Nucleus accumbens (tissue), 56 donors: ENCODE data around the gene MRPL34.
A peak's percentile ranks its signal among the peaks of the same experiment; 100 is the strongest.

Source experiments
- DNase-seq, 56 donors: peaks; one replicate each; lab custom pipeline; 2025; lab: John Stamatoyannopoulos, UW

MRPL34 gene

DNA sequence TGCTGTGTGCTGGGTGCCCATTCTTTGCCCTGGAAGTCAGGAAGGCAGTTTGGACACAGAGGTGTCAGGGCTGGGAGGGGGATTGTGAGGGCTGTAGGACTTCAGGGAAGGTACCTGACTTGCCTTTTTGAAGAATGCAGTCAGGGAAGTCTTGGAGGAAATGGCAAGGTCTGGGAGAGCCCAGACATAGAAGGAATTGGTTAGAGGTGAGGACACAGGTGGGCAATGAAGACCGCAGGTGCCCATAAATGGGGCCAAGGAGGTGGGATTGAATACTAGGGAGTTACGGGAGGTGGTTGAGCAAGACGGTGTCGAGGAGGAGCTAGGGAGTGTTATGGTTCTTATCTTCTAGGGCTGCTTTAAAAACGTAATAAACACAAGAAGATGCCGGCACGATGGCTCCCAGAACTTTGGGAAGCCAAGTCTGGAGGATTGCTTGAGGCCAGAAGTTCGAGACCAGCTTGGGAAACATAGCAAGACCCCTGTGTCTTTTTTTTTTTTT is 2.3 kb downstream of the MRPL34 start:
- DNase-seq = no peak

DNA sequence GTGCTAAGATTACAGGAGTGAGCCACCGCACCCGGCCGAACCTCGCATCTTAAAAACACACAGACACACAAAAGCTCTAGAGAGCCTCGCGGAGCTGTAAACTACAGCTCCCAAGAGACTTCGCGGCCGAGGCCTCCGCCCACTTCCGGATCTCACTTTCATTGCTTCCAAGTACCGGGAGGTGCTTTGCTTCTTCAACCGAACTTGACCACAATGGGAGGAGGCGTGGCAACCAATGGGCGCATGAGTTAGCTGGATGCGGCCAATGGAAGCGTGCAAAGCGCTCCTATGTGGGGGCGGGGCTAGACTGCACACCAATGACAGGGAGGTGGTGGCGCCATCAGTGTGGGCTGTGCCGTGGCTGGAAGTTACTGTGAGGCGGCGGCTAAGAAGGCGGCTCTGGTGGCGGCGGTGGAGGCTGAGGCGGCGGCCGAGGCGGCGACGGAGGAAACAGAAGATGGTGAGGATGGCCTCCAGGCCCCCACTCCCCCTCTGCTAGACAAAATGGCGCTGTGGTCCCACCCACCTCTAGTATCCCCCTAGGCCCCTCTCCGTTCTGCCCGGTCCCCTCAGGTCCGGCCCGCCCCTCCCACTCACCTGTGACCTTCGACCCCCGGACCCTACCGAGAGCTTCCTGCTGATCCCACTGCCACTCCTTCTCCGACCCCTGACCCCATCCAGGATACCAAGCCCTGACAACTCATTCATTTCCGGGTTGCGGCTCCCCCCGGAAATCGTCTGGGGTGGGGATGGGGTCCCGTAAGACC is 3.7 kb downstream of the MRPL34 start, which contains the start of gene DDA1:
TSS of gene DDA1 (plus strand) at position 366 of the 767 bp plus-strand sequence. CDS start at position 458, 92 bp downstream.
- DNase-seq = peak; percentile 82 to 100 (median 99)

DNA sequence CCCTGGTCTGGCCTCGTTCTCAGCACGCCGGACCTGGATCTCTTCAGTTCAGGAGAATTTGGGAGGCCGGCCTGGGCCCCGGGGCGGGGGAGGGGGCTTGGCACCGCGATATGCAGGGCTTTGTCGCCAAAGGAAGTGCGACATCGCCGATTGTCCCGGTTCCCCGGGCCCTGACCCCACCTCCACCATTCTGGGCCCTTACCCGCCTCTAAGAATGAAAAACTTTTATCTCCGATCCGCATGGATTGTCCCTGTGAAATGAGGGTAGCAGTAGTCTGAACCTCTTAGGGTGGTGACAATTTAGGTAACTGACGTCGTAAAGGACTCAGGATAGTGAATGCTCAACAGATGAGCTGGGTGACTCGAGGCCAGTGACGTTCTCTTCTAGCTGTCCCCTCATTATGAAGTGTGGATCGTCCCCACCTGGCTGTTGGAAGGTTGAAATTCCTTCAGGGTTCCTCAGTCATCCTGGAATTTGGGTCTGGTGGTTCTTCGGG is 4.3 kb downstream of the MRPL34 start:
- peak in 4 of 56 donors; percentile 42 to 51 (median 46) for DNase-seq

DNA sequence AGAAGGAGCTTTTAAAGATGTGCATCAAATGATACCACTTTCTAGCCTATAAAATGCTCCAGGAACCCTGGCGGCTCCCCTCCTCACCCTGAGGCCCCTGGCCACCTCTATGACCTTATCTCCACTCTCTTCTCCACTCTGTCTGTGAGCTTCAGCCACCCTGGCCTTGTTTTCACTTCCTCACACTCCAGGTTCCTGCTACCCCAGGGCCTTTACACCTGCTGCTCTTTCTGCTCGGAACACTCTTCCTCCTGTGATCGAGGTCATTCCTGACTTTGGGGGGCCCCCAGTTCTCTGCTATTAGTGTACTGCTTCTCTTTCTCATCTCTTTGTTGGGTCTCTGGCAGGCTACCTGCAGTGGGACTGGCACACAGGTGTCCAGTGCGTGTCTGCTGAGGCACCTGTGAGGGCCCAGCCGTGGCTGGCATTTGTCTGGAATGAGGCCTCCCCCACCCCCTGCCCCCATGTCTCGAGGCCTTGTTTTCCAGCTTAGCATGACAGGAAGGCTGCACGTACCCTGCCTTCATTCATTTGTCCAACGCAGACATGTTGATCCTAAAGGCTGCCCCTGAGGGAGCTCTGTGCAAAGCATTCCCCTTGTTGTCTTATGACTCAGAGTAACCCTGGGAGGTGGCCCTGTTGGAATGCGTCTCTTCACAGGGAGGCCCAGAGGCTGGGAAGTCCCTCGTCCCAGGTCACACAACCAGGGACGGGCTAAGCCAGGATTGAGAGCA is 6.0 kb downstream of the MRPL34 start:
- no peak for DNase-seq

DNA sequence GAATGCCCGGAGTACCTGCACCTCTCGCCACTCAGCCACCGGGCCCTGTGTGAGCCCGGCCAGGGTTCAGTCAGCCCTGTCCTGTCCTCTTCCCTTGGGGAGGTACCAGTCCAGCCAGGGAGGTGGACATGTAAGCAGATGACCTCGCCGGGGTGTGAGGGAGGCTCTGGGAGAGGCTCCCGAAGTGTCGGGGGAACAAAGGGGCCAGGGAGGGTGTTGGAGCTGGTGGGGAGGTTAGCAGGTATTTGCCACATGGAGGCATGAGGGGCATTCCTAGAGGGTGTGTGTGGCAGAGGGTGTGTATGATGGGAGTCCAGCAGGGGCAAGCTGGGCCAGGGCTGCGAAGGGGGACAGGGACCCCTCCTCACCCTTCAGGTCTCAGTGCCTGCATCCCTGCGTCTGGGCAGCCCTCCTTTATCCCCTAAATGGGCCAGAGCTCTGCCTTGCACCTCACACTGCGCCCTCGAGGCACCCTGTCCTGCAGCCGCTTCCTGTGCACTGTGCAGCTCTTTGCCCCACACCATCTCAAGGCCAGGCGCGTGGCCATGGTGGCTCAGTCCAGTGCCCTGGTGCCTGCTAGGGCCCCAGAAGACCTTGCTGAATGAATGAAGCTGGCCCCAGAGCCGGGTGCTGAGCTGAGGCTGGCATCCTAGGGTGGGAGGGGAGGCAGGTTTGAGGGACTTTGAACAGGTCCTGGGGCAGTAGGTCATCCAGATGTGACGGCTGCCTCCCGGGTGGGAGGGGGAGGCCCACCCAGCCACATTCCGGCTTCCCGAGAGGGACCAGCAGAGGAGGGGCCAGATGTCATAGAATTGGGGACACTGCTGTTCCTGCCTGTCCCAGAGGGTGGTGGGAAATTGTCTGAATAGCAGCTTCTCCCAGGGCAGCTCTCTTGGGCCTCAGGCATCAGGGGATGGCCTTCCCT is 6.8 kb downstream of the MRPL34 start:
- no peak for DNase-seq

DNA sequence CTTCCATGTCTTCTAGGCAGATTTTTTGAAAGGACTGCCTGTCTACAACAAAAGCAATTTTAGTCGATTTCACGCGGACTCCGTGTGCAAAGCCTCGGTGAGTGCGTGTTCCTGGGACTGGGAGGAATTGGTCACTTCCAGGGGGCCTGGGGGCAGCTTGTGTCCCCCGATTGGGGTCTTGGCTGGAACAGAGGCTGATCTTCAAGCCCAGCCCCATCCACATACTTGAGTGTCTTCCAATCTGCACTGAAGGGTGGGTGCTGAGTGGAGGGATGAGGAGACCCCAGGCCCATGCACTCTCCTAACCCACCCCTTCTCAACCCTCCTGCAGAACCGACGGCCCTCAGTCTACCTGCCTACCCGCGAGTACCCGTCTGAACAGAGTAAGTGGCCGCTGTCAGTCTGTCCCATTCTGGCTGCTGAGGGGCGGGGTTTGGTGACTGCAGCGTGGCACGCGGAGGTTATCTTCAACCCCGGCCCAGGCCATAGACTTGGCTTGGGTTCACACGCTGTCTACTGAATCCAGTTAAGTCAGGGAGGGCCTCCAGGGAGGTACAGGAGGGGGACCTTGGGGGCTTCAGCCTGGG is 8.4 kb downstream of the MRPL34 start:
- no peak for DNase-seq

DNA sequence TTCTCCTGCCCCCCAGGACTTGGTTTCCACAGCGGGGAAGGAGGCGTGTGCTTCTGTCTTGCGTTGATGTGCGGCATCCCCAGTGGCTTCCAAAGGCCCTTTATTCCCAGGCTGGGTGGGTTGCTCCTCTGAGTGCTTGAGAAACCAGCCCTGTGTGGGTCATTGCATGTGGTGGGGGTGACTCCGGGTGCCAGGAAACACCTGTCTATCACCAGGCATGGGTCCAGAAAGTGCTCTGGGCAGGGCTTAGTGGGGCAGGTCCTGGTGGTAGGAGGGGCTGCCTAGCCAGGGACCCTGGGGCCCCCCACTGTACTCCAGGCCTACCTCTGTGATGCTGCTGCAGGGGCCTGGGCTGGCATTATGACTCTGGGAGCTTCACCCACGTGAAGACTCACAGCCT is 13.3 kb downstream of the MRPL34 start:
- no peak for DNase-seq

DNA sequence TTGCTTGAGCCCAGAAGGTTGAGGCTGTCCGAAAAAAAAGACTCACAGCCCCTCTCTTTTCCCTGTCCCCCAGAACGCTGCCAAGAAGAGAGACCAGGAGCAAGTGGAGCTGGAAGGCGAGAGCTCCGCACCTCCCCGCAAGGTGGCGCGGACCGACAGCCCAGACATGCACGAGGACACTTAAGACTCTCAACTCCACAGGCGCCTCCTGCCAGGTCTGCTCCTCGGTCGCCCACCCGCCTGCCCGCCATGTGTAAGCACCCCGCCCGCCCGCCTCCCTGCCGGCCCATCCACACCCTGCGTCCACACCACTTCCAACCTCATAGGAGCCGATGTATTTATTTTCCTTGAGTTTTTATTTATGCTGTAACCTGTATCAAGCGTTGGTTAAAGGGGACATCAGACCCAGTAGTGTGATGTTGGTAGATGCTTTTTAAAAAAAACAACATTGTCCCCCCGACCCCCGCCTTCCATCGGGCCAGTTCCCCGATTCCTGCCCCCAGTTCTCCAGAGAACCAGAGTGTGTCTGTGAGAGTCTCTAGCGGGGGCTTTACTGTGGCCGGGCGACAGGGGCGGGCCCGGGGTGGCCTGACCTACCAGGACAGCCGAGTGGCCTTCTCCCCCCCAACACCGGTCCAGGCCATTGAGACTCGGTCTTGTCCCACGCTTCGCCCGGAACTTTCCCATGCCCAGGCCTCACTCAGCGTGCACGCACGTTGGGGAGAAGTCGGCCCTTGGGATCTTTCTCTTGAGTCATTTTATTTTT is 14.0 kb downstream of the MRPL34 start:
- DNase-seq = no peak

DNA sequence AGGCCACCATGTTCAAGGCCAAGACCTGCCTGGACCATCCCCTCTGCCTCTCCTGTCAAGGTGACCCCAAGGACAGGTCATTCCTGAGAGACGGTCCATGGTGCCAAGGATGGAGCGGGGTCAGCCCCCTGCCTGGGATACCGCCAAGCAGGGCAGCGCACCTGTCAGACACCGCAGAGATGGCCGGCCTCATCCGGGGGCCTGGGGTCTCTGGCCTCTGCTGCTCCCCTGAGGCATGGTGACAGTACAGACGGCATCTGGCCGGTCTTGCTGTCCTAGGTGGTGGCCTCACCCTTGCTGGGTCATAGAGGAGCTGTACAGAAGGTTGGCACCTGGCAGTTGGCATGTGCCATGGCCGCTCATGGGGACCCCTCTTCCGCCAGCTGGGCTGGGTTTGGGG is 14.8 kb downstream of the MRPL34 start:
- no peak for DNase-seq

DNA sequence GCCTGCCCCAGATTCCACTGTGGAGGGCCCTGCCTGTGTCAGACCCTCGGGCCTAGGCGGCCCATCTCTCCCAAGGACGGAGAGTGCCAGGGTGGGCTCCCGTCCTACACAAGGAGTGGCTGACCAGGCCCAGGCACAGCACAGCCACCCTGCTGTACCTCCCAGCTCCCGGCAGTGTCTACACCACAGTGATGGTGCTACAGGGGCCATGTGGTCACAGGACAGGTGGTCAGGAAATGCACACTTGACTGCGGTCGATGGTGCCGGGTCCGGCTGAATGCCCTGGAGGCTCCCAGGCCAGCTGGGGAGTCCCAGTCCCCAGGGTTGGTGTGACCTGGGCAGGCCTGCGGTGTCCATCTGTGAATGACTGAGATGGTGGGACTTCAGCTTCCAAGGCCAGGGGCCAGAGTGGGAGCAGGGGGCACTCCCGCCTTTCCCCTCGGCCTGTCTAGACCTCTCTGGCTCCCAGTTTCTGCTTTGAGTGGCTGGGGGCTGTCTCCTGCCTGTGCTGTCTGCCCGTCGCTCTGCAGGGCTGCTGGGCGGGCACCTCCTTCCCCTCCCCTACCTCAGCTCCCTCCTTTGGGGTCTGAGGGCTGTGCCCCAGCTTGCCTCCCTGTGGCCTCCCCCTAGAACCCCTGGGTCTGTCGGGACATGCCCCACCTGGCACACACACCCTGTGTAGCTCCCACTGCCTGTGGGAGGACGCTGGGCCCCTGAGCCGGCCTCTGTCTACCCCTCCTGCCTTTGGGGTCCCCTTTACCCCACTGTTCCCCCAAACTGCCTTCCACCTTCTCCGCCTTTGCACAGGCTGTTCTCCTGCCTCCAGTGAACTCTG is 16.2 kb downstream of the MRPL34 start:
- no peak for DNase-seq

DNA sequence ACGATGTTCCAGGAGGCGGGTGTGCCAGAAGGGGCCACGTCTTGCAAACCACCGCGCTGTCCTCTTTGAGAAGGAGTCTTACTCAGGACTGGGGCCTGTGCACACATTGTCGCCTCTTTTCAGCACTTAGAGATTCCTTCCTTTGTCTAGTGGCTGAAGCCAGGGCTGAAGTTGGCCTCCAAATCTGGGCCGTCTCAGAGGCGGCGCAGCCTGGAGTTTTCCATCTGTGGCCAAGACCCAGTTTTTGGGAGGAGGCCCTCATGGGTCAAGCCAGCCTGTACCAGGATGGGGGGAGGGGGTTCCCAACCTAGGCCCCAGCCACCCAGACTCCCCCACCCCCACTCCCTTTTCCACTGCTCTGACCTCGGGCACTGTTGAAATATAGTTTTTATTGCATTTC is 17.2 kb downstream of the MRPL34 start:
- DNase-seq = peak in 32 of 56 donors; percentile 6 to 69 (median 31)

DNA sequence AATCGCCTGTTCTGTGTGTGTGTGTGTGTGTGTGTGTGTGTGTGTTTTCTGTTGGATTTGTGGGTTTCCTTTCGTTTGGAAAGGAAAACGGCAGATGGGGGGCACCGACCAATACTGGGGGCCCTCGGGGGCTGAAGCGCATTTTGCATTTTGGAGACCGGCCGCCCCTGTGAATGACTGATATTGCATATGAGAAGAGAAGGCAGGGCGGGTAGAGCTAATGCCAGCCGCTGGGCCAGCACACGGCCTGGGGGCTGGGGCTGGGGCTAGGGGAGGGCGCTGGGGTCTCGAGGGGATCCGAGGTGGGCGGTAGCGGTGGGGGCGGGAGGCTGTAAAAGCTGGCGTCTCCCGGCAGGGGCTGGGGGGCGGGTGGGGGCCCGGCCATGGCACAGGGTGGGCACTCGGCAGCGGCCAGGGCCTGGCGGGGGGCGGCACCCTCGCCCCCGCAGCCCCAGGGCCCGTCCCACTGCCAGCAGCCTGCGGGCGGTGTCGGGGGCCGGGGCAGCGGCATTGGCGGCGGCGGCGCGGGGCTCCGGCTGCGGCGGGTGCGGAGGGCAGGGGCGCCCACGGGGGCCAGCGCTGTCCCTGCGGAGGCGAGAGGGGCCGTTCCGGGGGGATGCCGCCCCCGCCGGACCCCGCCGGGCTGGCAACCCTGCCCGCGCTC is 17.8 kb downstream of the MRPL34 start:
- no peak for DNase-seq

DNA sequence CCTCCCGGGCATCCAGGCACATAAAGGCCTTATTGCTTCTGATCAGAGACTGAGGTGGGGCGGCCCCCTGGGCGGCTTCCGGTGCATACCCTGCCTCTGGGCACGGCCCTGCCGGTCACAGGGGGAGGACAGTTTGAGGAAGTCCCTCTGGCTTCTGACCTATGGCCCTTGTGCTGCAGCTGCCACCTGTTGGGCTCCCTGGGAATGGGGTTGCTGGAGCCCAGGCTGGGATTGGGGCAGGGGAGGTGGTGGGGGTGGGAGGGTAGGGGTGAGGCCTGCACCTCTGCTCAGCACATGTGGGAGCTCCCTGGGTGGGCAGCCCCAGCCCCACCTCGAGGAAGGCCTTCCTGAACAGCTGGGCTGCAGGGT is 18.3 kb downstream of the MRPL34 start:
- peak in 1 of 56 donors; percentile 4 for DNase-seq

DNA sequence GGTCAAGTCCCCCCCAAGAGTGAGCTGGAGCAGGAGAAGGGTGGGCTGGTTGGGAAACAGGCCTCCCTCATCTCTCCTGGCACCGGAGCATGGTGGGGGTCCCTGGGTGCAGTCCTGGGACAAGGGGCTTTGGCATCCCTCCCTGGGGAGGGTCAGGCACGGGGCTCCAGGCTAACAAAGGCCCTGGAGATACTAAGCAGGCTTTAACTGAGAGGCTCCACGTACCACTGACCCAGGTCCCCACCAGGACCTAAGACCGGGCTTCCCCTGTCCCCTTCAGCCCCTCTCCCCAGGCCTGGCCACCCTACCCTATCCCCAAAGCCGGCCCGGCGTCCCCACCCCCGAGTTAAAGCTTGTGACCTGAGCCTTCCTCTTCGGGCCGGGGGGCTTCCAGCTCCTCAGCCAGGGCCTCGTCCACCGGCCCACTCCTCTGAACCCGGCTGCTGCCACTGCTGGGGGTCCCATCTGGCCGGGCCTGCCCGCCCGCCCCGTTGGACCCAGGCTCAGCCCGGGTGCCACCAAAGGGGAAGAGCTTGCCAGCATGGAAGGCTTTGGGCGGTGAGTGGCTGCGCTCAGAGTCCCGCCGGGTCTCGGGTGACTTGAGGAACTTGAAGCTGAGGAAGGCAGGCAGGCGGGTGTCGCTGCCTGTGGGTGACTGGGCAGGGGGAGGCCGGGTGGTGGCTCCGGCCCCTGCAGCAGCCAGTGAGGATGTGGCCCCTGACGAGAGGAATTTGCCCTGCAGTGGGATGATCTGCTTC is 18.9 kb downstream of the MRPL34 start:
- no peak for DNase-seq

DNA sequence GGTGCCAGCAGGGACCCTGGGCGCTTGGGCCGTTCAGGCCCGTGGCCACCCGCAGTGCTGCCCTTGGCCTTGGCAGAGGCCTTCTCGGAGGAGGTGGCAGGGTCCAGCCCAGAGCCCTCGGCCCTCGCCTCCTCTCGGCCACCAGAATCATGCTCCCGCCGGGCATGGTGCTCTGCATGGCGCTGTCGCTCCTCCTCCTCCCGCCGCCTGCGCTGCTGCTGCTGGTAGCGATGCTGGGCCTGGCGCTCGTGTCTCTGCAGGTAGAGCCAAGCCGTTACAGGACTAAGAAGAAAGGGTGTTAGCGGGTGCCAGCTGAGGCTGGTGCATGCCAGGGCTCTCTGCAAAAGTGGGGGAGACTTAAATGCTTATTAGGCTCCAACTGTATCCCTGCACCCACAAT is 19.5 kb downstream of the MRPL34 start:
- DNase-seq = peak in 2 of 56 donors; percentile 11 to 28

DNA sequence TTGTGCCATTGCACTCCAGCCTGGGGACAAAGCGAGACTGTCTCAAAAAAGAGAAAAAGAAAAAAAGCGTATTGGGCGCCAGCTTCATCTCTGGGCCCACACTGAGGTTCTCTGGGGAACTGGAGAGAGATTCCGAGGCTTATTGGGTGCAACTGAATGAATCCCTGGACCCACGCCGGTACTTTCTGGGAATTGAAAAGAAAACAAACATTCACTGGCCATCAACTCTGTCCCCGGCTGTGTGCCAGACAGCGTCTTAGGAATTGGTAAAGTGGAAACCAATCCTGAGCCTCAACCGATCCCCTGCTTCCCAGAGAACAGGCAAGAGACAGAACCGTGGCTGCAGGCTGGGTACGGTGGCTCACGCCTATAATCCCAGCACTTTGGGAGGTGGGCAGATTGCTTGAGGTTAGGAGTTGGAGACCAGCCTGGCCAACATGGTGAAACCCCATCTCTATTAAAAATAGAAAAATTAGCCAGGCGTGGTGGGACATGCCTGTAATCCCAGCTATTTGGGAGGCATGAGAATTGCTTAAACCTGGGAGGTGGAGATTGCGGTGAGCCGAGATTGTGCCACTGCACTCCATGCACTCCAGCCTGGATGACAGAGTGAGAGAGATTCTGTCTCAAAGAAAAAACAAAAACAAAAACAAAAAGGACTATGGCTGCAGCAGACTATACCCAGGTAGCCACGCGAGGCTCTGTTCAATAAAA is 20.4 kb downstream of the MRPL34 start:
- DNase-seq = peak in 49 of 56 donors; percentile 5 to 89 (median 53)
